CD14-positive monocyte (primary cell): Measurements from ENCODE around the gene SERPINI2. TPM values are rescaled to one million over a fixed set of nuclear protein-coding genes. Genes with fewer than 3 reads are reported as not detected.

Source experiments
- DNase-seq, 3 donors: peaks; one replicate each; pipeline ENCODE4 v3.0.0-alpha.2; 2011 to 2022
- H2AFZ ChIP-seq: 2 replicates; pipeline ENCODE4 v1.6.0; 2012; ENCODE audit warnings: mild to moderate bottlenecking, low read depth, low read length, inconsistent platforms; ENCODE audit not compliant: insufficient read depth, poor library complexity, severe bottlenecking
- H3K27ac ChIP-seq, 2 donors: 1 replicate in 1 of 2; 2 replicates in 1 of 2; pipeline ENCODE4 v1.5.1; 2012 to 2013; ENCODE audit warnings: low read length in 2 of 2, control low read depth in 1 of 2, inconsistent platforms in 1 of 2, low read depth in 1 of 2, mild to moderate bottlenecking in 1 of 2
- H3K27me3 ChIP-seq, 2 donors: one replicate each; pipeline versions ENCODE4 v1.6.0 to v1.6.1; 2011 to 2013; ENCODE audit warnings: low read length in 2 of 2; ENCODE audit not compliant: control insufficient read depth in 2 of 2, insufficient read depth in 2 of 2
- H3K36me3 ChIP-seq, 2 donors: replicated peaks in 1 of 2; 1 replicate in 1 of 2; 2 replicates in 1 of 2; pipeline versions ENCODE4 v1.5.1 to v1.6.1; 2012 to 2013; ENCODE audit warnings: low read length in 2 of 2, control low read depth in 1 of 2, inconsistent platforms in 1 of 2, mild to moderate bottlenecking in 1 of 2; ENCODE audit not compliant: insufficient read depth in 2 of 2, control insufficient read depth in 1 of 2
- H3K4me1 ChIP-seq, 2 donors: 1 replicate in 1 of 2; 2 replicates in 1 of 2; pipeline versions ENCODE4 v1.5.1 to v1.6.1; 2012 to 2013; ENCODE audit warnings: low read length in 2 of 2, control low read depth in 1 of 2, inconsistent platforms in 1 of 2, mild to moderate bottlenecking in 1 of 2, moderate library complexity in 1 of 2; ENCODE audit not compliant: insufficient read depth in 2 of 2, control insufficient read depth in 1 of 2
- H3K4me2 ChIP-seq: replicated peaks from 2 replicates; pipeline ENCODE3; 2012; ENCODE audit warnings: low read length, moderate library complexity, mild to moderate bottlenecking; ENCODE audit not compliant: poor library complexity, severe bottlenecking; ENCODE audit errors: extremely low read depth
- H3K4me3 ChIP-seq, 3 experiments: fragments of 200-600 bp in 1 of 3; sonication (generic) in 1 of 3; replicated peaks in 1 of 3; 1 replicate in 2 of 3; 2 replicates in 1 of 3; pipeline ENCODE4 v1.5.1; 2011 to 2013; ENCODE audit warnings: low read length in 3 of 3, mild to moderate bottlenecking in 3 of 3, control low read depth in 2 of 3, low read depth in 2 of 3, inconsistent platforms in 1 of 3, moderate library complexity in 1 of 3
- H3K79me2 ChIP-seq: 2 replicates; pipeline ENCODE4 v1.6.0; 2012; ENCODE audit warnings: mild to moderate bottlenecking, control low read depth, inconsistent platforms, low read length, moderate library complexity; ENCODE audit not compliant: insufficient read depth
- H3K9ac ChIP-seq: 2 replicates; pipeline ENCODE4 v1.6.0; 2017; ENCODE audit warnings: low read length, mild to moderate bottlenecking; ENCODE audit not compliant: insufficient read depth, poor library complexity, severe bottlenecking
- H3K9me3 ChIP-seq, 2 donors: replicated peaks in 1 of 2; 1 replicate in 1 of 2; 2 replicates in 1 of 2; pipeline versions ENCODE4 v1.5.1 to v1.6.1; 2012 to 2013; ENCODE audit warnings: low read length in 2 of 2, control low read depth in 1 of 2; ENCODE audit not compliant: control insufficient read depth in 1 of 2, insufficient read depth in 1 of 2
- H4K20me1 ChIP-seq: 2 replicates; pipeline ENCODE4 v1.6.0; 2012; ENCODE audit warnings: mild to moderate bottlenecking, low read length, control low read depth, moderate library complexity; ENCODE audit not compliant: insufficient read depth
- H3K27ac Mint-ChIP-seq, 7 donors: one replicate each; pipeline ENCODE4 v1.8.0; 2020; ENCODE audit warnings: mild to moderate bottlenecking in 7 of 7, mixed read lengths in 7 of 7, moderate library complexity in 6 of 7, inconsistent platforms in 2 of 7
- H3K27me3 Mint-ChIP-seq, 3 donors: one replicate each; pipeline ENCODE4 v1.8.0; 2021 to 2022; ENCODE audit warnings: low read depth in 3 of 3, mild to moderate bottlenecking in 3 of 3, mixed read lengths in 3 of 3, moderate library complexity in 3 of 3, inconsistent platforms in 1 of 3
- H3K36me3 Mint-ChIP-seq, 2 donors: one replicate each; pipeline ENCODE4 v1.8.0; 2020; ENCODE audit warnings: mixed read lengths in 2 of 2, inconsistent platforms in 1 of 2, mild to moderate bottlenecking in 1 of 2
- H3K4me1 Mint-ChIP-seq: one replicate; pipeline ENCODE4 v1.8.0; 2020; ENCODE audit warnings: mild to moderate bottlenecking, mixed read lengths
- H3K4me3 Mint-ChIP-seq, 2 donors: one replicate each; pipeline ENCODE4 v1.8.0; 2020; ENCODE audit warnings: mild to moderate bottlenecking in 2 of 2, mixed read lengths in 2 of 2, moderate library complexity in 1 of 2
- H3K9me3 Mint-ChIP-seq, 7 donors: one replicate each; pipeline ENCODE4 v1.8.0; 2020 to 2022; ENCODE audit warnings: mixed read lengths in 7 of 7, mild to moderate bottlenecking in 6 of 7, moderate library complexity in 6 of 7, inconsistent platforms in 2 of 7
- CTCF ChIP-seq: fragments of 200-600 bp; IDR thresholded peaks from one replicate; pipeline ENCODE4 v1.8.0; 2022; ENCODE audit warnings: antibody characterized with exemption, mild to moderate bottlenecking
- whole genome bisulfite sequencing: methylation state at CpG from one replicate; pipeline ENCODE4 v1.1.5; 2013; ENCODE audit warnings: missing lambda C conversion rate; ENCODE audit not compliant: insufficient coverage; 5-methylcytosine and 5-hydroxymethylcytosine counted together
- intact Hi-C, 2 donors: fragments of 100-400 bp; cut with micrococcal nuclease; formaldehyde crosslinking; loops; one replicate each; pipeline versions ENCODE4 v1.15.0 to v1.15.1; 2023
- polyA plus RNA-seq, 3 donors: library from polyadenylated mRNA; depleted of rRNA in 1 of 3; unstranded in 2 of 3; stranded (reverse) in 1 of 3; fragments of 300-500 nt in 2 of 3; fragments of >200 nt in 1 of 3; fragmentation: Illumina TruSeq in 2 of 3; gene quantifications; 1 replicate in 2 of 3; 2 replicates in 1 of 3; pipeline ENCODE4 v1.2.3, GENCODE V29; 2012 to 2021

SERPINI2 gene
- polyA plus RNA-seq, 3 donors = 1.1 TPM; not detected in 2

GRCh38 chr3:167396075-167396474 lies 77.8 kb downstream of the SERPINI2 start:
- no peak overlapping the region for H3K27ac ChIP-seq
- H4K20me1 ChIP-seq = no peaks in the 10 kb centered on the region
- H3K4me2 ChIP-seq = no peak overlapping the region
- no peaks in the 10 kb centered on the region for H3K79me2 ChIP-seq
- no peaks in the 10 kb centered on the region for H3K27me3 Mint-ChIP-seq
- DNase-seq = no peak
- H3K4me1 Mint-ChIP-seq = no peaks in the 10 kb centered on the region
- no peak overlapping the region for H3K4me3 ChIP-seq
- WGBS = 83% methylated on average over 1 of the region's 2 CpGs
- H3K36me3 Mint-ChIP-seq = no peaks in the 10 kb centered on the region
- H2AFZ ChIP-seq = no peak overlapping the region
- peaks cover 0 to 4% (median 0%) of the 10 kb centered on the region in 7 donors for H3K9me3 Mint-ChIP-seq
- intact Hi-C loops = no loop called here
- H3K9ac ChIP-seq = no peak overlapping the region
- peak overlapping the region in 1 of 7 donors; percentile 31 for H3K27ac Mint-ChIP-seq
- no peaks in the 10 kb centered on the region for H3K27me3 ChIP-seq
- no peaks in the 10 kb centered on the region for H3K36me3 ChIP-seq
- H3K4me3 Mint-ChIP-seq = no peak overlapping the region
- TF ChIP-seq CTCF = no peak
- H3K9me3 ChIP-seq = no peaks in the 10 kb centered on the region
- H3K4me1 ChIP-seq = no peaks in the 10 kb centered on the region

- H3K4me3 ChIP-seq = no peak overlapping the region
- Mint-ChIP-seq H3K27me3 (no peaks in the 10 kb centered on the region), H3K36me3 (no peaks in the 10 kb centered on the region), H3K9me3 (peaks cover 0 to 5% (median 0%) of the 10 kb centered on the region in 7 donors), H3K27ac (no peak overlapping the region), H3K4me1 (no peaks in the 10 kb centered on the region), H3K4me3 (no peak overlapping the region)
- no peaks in the 10 kb centered on the region for H3K9me3 ChIP-seq
- H3K79me2 ChIP-seq = no peaks in the 10 kb centered on the region
- WGBS = no CpG with 5 or more reads among the region's 2 CpGs
- no peak overlapping the region for H2AFZ ChIP-seq
- H4K20me1 ChIP-seq = no peaks in the 10 kb centered on the region
- no peak for TF ChIP-seq CTCF
- no peak overlapping the region for H3K9ac ChIP-seq
- H3K4me2 ChIP-seq = no peak overlapping the region
- no peak overlapping the region for H3K27ac ChIP-seq
- intact Hi-C loops = no loop called here
- DNase-seq = no peak
- H3K27me3 ChIP-seq = no peaks in the 10 kb centered on the region
- no peaks in the 10 kb centered on the region for H3K4me1 ChIP-seq
- H3K36me3 ChIP-seq = no peaks in the 10 kb centered on the region
Measured at GRCh38 chr3:167394003-167394402, 79.8 kb downstream of the SERPINI2 start.

Other genes starting within 250 kb of the SERPINI2 start
- gene ZBBX, start 93.7 kb downstream of the SERPINI2 start, polyA plus RNA-seq = not detected
- gene WDR49, start 179.9 kb upstream of the SERPINI2 start, polyA plus RNA-seq = 1 to 10 TPM; 1.1 to 5.0 (median 4.2) TPM